GM19468 (cell line): Measurements from ENCODE around the gene RAB11FIP3.
A peak's percentile ranks its signal among the peaks of the same experiment; 100 is the strongest.

Experiments
- ATAC-seq: cut with Tn5 transposase; IDR thresholded peaks from one replicate; pipeline ENCODE4 v1.9.1; 2021; ENCODE audit warnings: mild to moderate bottlenecking, moderate library complexity, moderate number of reproducible peaks; ENCODE audit not compliant: unreplicated experiment; ENCODE audit errors: extremely low read depth

Gene RAB11FIP3

GRCh38 chr16:527015-527903, 101.8 kb downstream of the RAB11FIP3 start, which contains the start of gene CAPN15:
Gene CAPN15, plus strand, starts transcription at chr16:527712. Its CDS starts 19,127 bp downstream, at chr16:546839.
- ATAC-seq: peak; percentile 56

DNA sequence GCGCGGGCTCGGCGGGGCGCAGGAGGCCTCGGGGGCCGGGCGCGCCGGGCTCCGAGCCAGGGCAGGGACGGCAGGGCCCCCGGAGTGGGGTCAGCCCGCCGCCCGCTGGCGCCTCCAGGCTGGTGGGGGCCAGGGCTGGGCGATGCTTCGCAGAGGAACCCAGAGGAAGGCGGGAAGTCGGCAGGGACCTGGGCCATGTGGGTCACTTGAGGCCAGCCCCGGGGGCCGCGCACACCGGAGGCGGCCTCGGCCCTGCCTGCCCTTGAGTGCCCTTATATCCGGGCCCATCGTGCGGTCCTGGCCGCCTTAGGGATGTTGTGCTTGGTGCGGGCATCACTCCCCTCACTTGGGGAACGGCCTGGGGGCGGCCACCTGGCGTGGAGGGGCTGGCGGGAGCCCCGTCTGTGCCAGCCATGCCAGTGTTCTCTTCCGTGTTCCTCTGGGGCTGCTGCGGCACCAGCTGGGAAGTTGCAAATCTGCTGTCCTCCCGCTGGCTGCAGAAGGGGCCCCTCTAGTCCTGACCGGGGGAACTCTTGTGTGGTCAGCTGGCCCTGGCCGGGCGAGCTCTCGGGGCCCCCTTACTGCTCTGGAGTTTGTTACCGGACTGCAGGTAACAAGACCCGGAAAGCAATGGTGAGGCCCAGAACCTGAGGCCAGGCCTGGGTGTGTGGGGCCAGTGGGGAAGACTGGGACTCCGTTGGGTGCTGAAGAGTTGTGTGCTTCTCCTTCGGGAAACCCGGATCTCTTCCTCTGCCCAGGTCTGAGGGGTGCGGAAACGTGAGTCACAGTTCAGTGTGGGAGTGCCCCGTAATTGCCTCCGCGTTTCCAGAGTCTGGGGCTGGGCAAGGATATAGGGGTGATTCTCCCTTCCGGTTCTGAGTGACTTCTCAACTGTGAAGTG, 102.9 kb downstream of the RAB11FIP3 start:
- no peak for ATAC-seq

DNA sequence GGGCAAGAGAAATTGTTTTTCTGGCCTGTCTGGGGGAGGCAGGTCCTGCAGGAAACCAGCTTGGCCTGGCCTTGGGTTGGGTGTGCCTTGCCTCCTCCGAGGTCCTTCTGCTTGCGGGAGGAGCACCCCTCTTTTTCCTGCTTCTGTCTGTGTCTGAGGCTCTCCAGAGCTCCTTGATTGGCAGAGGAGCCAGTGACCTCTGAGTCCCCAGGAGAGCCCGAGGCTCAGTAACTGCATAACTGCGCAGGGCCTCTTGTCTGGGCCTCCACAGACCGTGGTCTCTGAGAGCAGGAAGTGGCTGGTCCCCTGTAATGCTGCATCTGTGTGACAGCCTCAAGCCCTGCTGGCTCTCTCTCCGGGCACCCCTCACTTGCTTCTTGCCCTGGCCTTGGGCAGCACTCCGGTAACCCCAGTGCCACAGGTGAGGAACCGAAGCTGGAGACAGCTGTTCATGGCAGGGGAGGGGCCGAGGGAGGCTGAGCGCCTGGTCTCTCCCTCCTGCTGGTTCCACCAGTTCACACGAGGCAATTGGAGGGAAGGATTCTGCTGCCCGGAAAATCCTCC, 103.6 kb downstream of the RAB11FIP3 start:
- no peak for ATAC-seq

DNA sequence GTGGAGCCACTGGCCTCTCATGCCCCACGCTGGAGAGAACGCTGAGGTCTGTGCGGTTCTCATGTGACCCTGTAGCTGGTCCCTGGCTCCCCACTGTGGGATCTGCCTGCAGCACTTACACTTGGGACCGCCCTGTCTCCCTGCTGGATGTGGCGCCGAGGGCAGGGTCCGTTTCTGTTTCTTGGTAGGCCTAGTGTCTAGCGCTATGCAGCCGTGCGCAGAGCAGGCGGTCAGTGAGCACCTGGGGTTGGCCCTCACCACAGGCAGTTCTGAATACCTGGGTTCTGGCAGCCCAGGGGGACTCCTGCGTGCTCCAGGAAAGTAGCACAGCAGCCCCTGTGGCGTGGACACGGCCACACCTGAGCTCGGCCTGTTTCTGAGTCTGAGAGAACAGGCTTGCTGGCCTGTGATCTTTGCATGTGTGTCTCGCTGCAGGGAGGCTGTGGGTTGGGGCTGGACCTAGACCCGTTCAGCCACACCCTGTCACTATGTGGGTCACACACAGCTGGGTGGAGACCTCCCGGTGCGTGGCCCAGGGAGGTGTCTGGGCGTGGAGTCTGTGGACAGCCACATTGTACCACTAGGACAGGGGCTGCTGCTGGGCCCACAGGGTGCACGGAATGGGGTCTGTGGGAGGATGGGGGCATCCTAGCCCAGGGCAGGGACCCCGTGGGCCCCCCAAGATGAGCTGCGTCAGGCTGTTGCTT, 104.8 kb downstream of the RAB11FIP3 start:
- ATAC-seq: no peak

DNA sequence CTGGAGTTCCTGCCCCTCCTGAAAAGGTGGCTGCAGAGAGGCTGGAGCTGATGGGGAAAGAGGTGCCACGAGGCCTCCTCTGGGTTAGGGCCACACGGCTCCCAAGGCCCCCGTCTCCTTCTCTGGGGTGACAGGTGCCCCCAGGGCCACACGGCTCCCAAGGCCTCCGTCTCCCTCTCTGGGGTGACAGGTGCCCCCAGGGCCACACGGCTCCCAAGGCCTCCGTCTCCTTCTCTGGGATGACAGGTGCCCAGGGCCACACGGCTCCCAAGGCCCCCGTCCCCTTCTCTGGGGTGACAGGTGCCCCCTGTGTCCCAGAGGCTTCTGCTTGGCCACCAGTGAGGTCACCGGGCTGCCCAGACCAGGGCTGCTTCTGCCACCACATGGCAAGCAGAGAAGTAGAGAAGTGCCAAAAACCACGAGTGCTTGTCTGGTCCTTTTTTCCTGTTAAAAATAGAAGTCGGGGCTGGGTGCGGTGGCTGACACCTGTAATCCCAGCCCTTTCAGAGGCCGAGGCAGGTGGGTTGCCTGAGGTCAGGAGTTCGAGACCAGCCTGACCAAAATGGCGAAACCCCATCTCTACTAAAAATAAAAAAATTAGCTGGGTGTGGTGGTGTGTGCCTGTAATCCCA, 106.2 kb downstream of the RAB11FIP3 start:
- no peak for ATAC-seq

GRCh38 chr16:533391-534123, 108.1 kb downstream of the RAB11FIP3 start:
- no peak for ATAC-seq

GRCh38 chr16:534135-534534, 108.7 kb downstream of the RAB11FIP3 start:
- ATAC-seq: no peak

DNA sequence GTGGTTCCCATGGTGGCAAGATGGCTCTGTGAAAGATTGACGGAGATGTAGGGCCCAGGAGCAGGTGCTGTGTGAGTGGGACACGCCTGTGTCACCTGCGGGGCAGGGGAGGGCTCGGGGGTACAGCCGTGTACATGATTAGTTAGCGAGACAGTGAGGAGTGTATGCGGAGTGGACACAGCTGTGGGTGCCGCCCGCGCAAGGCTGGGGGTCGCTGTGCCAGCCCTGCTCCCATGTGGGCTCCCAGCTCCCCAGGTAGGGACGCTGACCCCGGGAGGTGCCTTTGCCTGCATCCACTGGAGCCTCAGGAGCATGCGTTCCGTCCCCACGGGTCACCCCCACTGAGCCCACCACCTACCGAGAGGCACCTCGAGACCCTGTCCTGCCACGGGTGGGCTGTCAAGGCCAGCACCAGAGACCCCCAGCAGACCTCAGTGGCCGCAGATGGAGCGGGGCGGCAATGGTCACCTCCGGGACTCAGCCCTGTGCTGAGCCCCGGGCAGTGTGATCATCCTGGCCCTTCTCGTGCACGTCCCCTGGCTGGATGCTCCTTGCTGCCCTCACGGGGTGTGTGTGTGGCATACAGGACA, 109.5 kb downstream of the RAB11FIP3 start:
- ATAC-seq: no peak

GRCh38 chr16:535446-536405, 110.3 kb downstream of the RAB11FIP3 start:
- no peak for ATAC-seq

DNA sequence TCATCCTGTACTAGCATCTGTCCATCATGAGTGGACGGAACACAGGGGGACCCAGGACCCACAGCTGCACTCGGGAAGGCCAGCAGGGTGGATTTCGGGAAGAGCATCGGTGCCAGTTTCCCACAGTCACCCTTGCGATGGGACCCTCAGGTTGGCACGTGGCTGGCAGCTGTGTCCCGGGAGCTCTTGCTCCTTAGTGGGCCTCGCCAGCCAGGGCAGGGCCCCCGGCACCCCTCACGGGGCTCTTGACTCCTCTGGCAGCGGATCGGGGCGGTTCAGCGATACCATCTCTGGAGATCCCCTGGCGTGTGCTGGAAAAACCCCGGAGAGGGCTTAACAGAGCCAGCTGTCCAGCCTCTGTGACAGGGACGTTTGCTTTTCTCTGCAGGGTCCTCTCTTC, 111.3 kb downstream of the RAB11FIP3 start:
- ATAC-seq: no peak

DNA sequence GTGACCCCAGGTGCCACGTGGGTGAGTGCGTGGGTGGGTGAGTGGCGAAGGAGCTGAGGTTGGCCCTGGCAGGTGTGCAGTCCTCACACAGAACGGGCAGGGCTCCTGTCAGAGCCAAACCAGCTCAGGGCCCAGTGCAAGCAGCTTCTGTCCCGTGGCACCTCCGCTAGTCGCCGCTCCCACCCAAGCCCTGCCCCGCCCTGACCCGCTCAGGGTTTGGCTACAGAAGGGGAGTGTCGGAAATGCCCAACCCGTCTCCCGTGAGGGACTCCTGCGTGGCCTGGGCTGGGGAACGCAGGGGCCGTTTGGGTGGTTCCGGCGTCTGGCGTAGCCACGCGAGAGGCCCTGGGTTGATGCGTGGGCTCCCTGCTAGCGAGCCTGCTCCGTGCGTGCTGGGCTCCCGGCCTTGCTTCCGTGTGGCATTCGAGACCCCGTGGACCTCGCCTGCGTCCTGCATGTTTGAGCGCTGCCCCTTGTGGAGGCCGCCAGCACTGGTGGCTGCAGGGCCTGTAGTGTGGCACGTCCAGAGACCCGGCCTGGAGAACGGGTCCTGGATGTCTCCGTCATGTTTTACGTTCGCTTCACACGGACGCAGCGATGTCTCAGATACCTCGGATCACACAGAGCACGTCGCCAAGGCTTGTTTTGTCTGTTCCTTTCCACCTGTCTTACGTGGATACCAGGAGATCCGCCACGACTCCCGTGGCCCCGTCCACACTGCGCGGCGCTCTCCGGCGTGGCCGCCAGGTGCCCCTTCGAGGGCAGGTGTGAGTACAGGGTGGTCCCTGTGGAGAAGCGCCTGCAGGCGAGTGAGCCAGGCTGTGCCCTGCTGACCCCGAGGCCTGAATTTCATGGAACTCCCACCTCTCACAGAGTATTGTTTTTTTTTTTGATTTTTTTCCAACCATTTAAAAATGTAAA, 112.2 kb downstream of the RAB11FIP3 start:
- no peak for ATAC-seq

DNA sequence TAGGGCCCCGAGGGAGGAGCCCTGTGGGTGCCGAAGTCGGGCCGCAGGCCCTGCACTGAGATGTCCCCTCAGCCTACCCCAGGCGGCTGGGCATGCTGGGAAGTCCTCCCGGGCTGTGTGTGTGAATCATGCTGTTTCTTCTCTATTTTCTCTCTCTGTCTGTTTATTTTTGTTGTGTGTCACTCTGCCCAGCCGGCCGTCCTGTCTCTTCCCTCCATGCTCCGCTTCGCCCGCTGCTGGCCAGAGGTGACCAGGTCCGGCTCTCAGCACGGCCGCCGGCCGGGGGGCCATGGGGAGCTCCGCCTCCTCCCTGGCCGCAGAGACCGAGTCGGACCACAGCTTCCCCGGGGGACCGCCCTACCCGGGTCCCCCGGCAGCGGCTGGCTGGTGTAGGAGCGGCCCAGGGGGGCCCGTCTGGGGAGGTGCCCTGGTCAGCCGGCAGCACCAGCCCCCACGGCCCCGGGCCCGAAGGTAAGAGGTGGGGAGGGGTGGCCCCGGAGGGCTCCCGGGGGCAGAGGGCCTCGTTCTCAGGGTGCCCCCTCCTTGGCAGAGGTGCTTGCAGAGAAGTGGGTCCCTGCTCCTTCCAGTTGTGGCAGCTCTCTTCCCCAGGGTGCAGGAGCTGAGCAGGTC, 114.6 kb downstream of the RAB11FIP3 start:
- no peak for ATAC-seq

DNA sequence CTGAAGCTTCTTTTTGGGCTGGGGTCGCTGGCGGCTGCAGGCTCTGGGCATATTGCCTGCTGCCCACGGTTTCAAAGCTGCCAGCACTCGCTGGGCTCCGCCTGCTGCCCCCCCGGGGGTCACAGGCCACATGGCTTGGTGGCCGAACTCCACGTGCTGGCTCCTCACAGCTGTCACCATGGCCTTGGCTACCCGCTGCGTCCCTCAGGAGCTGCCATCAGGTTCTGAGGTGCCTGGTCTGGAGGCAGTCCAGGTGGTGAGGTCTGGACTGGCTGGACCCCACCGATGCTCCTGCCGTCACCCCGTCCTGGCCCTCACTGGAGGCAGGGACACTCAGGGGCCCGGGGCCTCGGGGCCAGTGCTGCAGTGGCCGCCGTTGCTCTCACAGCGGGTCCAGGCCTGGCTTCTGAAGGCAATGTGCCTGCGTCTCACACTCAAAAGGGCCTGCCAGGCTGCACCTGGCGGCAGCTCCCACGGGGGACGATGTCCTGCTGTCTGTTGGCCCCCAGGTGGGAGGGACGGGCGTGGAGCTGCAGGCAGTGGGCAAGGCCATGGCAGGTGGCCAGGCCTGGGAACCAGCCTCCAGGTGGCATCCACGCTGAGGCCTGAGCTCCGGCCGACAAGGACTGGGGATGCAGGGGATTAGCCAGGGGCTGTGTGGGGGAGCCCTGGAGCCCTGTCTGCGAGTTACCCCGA, 115.3 kb downstream of the RAB11FIP3 start:
- no peak for ATAC-seq

DNA sequence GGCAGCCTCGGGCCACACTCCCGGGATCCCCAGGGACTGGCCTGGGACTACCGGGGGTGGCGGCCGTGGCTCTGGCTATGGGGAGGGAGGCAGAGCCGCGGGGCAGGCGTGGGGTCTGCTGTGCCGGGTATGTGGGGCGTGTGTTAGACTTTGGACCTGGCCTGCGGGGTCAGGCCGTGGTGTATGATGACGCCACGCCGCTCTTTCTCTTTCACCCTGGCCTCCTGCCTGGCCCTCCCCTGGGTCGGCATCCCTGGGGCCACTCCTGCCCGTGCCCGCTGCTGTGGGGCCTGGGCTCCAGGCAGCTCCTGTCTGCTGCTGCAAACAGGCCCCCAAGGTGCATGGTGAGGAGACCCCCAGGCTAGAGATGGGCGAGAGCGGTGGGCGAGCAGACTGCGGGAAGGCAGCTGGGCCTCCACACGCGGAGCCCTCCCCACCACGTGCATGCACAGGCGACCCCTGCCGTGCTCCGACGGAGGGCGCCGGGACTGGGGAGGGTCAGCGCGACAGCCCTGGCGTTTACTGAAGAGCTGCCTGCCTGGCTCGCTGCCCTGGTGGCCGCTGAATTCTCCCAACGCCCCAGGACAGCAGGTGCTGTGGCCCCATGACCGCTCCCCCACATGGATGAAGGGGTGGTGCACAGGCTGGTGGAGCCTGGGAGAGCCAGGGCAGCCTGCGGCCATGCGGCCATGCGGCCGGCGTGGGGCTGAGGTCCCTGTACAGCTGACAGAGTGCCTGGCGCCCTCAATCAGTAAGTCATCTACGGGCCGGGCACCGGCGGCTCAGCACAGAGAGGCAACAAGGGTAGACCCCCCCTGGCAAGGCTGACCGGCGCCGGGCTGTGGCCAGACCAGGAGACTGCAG, 118.1 kb downstream of the RAB11FIP3 start:
- ATAC-seq: no peak
